ENCODE measurements around the gene UBE2Z. TPM values are rescaled to one million over a fixed set of nuclear protein-coding genes. Genes with fewer than 3 reads are reported as not detected.

Gene UBE2Z
- total and polyA plus RNA-seq, 2 of the 8 experiments (the other 6 are each of a cell fraction or from before 2014, with no cell fraction given): 73.4 to 75.9 TPM

DNA sequence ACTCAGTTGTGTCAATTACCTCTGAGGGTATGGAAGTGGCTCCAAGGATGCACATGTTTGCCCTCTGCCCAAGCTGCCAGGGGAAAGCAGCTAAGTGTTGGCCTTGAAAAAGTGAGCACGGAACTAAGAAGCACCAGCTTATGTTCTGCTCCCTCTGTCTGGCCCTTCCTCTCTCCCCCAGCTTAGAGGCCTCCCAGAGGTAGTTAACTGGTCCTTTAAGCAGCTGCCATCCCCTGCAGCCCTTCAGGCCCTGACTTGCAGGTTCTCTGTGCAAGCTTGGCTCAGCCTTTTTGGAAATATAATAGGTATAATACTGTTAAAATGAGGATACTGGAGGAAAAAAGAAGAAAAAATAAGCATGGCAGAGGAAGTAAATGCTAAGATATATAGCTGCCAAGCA, 7.0 kb upstream of the UBE2Z start:
- CTCF ChIA-PET (ENCODE audit: partially characterized antibody): no interaction called here
- H4K8ac ChIP-seq (ENCODE audit: extremely low read depth, insufficient read depth, low read length): no peak overlapping the region
- H3K79me2 ChIP-seq (ENCODE audit: control insufficient read depth in 1 of 2, insufficient read depth in 2 of 2, low read length in 2 of 2): no peaks in the 10 kb centered on the region
- no peak overlapping the region for H3K4me3 ChIP-seq (ENCODE audit: extremely low read depth in 1 of 4, insufficient read depth in 2 of 4, low read depth in 3 of 4, low read length in 4 of 4)
- H3K9me3 ChIP-seq (ENCODE audit: insufficient read depth in 2 of 2, low read depth in 1 of 2, low read length in 1 of 2): no peaks in the 10 kb centered on the region
- no peak overlapping the region for H3K27ac ChIP-seq (ENCODE audit: low read depth, low read length)
- no peak overlapping the region for H4K5ac ChIP-seq (ENCODE audit: insufficient read length, low read depth, low read length)
- POLR2A ChIA-PET (ENCODE audit: partially characterized antibody): interaction anchor here (0.6 to 1.2 kb wide), 3 partner anchors 8 to 28 kb away, joined by 3 to 4 read pairs (median 4); partner anchors contain the start of gene ATP5MC1
- H3K14ac ChIP-seq (ENCODE audit: insufficient read length): no peak overlapping the region
- no peak overlapping the region for H2BK20ac ChIP-seq (ENCODE audit: low read length)
- no peak overlapping the region for H2BK5ac ChIP-seq (ENCODE audit: low read depth, low read length)
- H2BK120ac ChIP-seq (replicated peaks; ENCODE audit: low read depth, low read length): no peak overlapping the region
- peaks cover 0 to 4% of the 10 kb centered on the region in 2 experiments for H4K20me1 ChIP-seq (replicated peaks in 1 of 2; ENCODE audit: control insufficient read depth in 1 of 2, insufficient read depth in 2 of 2, low read length in 2 of 2)
- no peak overlapping the region for H3K18ac ChIP-seq (ENCODE audit: extremely low read depth, low read length)
- H2AFZ ChIP-seq (ENCODE audit: low read length): no peak overlapping the region
- no peak for FAIRE-seq
- no peak overlapping the region for H2AK5ac ChIP-seq (ENCODE audit: low read depth, low read length)
- H2BK12ac ChIP-seq (ENCODE audit: low read depth, low read length): no peak overlapping the region
- no peaks in the 10 kb centered on the region for H3K23me2 ChIP-seq (ENCODE audit: low read depth, low read length)
- no peaks in the 10 kb centered on the region for H3K27me3 ChIP-seq (replicated peaks in 1 of 4; ENCODE audit: control insufficient read depth in 3 of 4, extremely low read depth in 1 of 4, insufficient read depth in 3 of 4, low read length in 3 of 4)
- H3K4ac ChIP-seq (replicated peaks; ENCODE audit: insufficient read length, low read depth, low read length): no peak overlapping the region
- H3K4me2 ChIP-seq (ENCODE audit: insufficient read depth in 1 of 2, low read depth in 2 of 2, low read length in 2 of 2): no peak overlapping the region
- 89% methylated on average over 1 of the region's 1 CpG; no CpG with 5 or more reads in 1 of the 2 experiments for WGBS, 2 experiments (ENCODE audit: extremely low coverage in 1 of 2, insufficient coverage in 1 of 2, insufficient read length in 1 of 2, insufficient replicate concordance in 2 of 2, low coverage in 1 of 2, low lambda C conversion rate in 2 of 2, missing lambda C conversion rate in 1 of 2)
- H3K36me3 ChIP-seq (ENCODE audit: control insufficient read depth in 2 of 4, insufficient read depth in 4 of 4, low read length in 3 of 4): peaks cover 0 to 3% (median 1%) of the 10 kb centered on the region in 4 experiments; a peak in 3 of 8 replicates
- no peak overlapping the region for H4K91ac ChIP-seq (replicated peaks; ENCODE audit: insufficient read length, low read length)
- H3K23ac ChIP-seq (ENCODE audit: insufficient read length): no peak overlapping the region
- no peak for TF ChIP-seq CBX5 (IDR thresholded peaks at IDR 0.05; ENCODE audit: low read depth, low read length)
- TF ChIP-seq RNF2 (IDR thresholded peaks at IDR 0.05; ENCODE audit: borderline replicate concordance, low read depth, low read length, missing control alignments, poor library complexity, severe bottlenecking): no peak
- TF ChIP-seq SP2 (IDR thresholded peaks at IDR 0.05; ENCODE audit: low read length): no peak
- no peak for TF ChIP-seq SIRT6 (IDR thresholded peaks at IDR 0.05; ENCODE audit: low read length)
- no peak for TF ChIP-seq TBP (IDR thresholded peaks at IDR 0.05; ENCODE audit: low read depth, low read length)
- TF ChIP-seq CTBP2 (IDR thresholded peaks at IDR 0.05; ENCODE audit: borderline replicate concordance, insufficient read depth, insufficient read length, low read length): no peak
- TF ChIP-seq, protein P1, sequence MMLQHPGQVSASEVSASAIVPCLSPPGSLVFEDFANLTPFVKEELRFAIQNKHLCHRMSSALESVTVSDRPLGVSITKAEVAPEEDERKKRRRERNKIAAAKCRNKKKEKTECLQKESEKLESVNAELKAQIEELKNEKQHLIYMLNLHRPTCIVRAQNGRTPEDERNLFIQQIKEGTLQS (IDR thresholded peaks at IDR 0.05; ENCODE audit: insufficient read depth, low read depth, low read length): no peak
- no peak for TF ChIP-seq GABPA (IDR thresholded peaks at IDR 0.05; ENCODE audit: borderline replicate concordance, insufficient read depth, low read length)
- TF ChIP-seq EZH2 (IDR thresholded peaks at IDR 0.05; ENCODE audit: low read depth, low read length, severe bottlenecking): no peak
- TF ChIP-seq POU5F1 (IDR thresholded peaks at IDR 0.05; ENCODE audit: low read depth, low read length): no peak
- H3K56ac ChIP-seq (replicated peaks; ENCODE audit: insufficient read length, low read depth, low read length): no peak overlapping the region
- no peak overlapping the region; a peak in 1 of 7 replicates for H3K9ac ChIP-seq (replicated peaks in 1 of 4; ENCODE audit: extremely low read depth in 1 of 4, low read depth in 3 of 4, low read length in 3 of 4)
- no peaks in the 10 kb centered on the region for H3K4me1 ChIP-seq (replicated peaks in 1 of 4; ENCODE audit: control insufficient read depth in 3 of 4, insufficient read depth in 4 of 4, low read length in 3 of 4)
- H3K79me1 ChIP-seq (ENCODE audit: low read depth, low read length): no peaks in the 10 kb centered on the region
- no peak for DNase-seq (ENCODE audit: low read depth in 1 of 2, low spot score in 2 of 2)
- no peak overlapping the region for H2BK15ac ChIP-seq (ENCODE audit: low read length)
